Panc1 (cell line): ENCODE results near the gene LIMS3.
"Not testable (repeated sequence)": the region's sequence is repeated elsewhere in the genome, so short reads cannot be mapped to it uniquely, and the experiment has no call there.

Source experiments
- TCF7L2 ChIP-seq: IDR thresholded peaks from 2 replicates; pipeline ENCODE4 v1.6.1; 2011; ENCODE audit warnings: mild to moderate bottlenecking, low read depth, low read length, inconsistent platforms
- TF ChIP-seq, protein P1 (sequence below): fragments of 450-650 bp; IDR thresholded peaks from 2 replicates; pipeline ENCODE4 v1.5.1; 2017; ENCODE audit warnings: mild to moderate bottlenecking

DNA sequence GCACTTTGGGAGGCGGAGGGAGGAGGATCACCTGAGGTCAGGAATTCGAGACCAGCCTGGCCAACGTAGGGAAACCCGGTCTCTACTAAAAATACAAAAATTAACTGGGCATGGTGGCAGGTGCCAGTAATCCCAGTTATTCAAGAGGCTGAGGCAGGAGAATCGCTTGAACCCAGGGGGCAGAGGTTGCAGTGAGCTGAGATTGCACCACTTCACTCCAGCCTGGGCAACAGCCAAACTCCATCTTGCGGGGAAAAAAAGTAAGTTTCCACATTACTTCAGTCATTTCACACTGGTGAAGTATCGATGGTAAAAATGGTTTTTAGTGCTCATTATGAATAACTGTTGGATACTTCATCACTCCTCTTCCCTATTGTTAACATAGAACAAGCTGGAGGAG, 16.1 kb downstream of the LIMS3 start:
- TF ChIP-seq, protein P1, sequence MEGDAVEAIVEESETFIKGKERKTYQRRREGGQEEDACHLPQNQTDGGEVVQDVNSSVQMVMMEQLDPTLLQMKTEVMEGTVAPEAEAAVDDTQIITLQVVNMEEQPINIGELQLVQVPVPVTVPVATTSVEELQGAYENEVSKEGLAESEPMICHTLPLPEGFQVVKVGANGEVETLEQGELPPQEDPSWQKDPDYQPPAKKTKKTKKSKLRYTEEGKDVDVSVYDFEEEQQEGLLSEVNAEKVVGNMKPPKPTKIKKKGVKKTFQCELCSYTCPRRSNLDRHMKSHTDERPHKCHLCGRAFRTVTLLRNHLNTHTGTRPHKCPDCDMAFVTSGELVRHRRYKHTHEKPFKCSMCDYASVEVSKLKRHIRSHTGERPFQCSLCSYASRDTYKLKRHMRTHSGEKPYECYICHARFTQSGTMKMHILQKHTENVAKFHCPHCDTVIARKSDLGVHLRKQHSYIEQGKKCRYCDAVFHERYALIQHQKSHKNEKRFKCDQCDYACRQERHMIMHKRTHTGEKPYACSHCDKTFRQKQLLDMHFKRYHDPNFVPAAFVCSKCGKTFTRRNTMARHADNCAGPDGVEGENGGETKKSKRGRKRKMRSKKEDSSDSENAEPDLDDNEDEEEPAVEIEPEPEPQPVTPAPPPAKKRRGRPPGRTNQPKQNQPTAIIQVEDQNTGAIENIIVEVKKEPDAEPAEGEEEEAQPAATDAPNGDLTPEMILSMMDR = not testable (repeated sequence)
- TF ChIP-seq TCF7L2 = not testable (repeated sequence)
